ENCODE data around the gene SNX13.

SNX13 gene

DNA sequence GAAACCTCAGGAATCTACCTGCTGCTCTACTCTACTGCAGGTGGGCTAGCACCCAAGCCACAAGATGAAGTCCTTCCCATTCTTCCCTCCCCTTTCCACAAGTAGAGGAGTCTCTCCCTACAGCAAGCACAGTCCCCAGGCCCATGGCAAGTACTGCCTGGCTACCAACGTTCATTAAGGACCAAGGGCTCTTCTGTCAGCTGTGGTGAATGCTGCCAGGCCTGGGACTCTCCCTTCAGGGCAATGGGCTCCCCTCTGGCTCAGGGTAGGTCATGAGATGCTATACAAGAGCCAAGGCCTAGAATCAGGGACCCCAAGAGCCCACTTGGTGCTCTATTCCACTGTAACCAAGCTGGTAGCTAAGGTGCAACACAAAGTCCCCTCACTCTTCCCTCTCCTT, 39.8 kb downstream of the SNX13 start:
- H3K27ac ChIP-seq (ENCODE audit: low read depth in 2 of 2, low read length in 2 of 2) = no peak overlapping the region
- no peaks in the 10 kb centered on the region for H3K27me3 ChIP-seq (ENCODE audit: control insufficient read depth in 2 of 2, insufficient read depth in 2 of 2, low read length in 2 of 2)
- peaks cover 0 to 2% of the 10 kb centered on the region in 2 donors for H3K4me1 ChIP-seq (ENCODE audit: control insufficient read depth in 2 of 2, insufficient read depth in 2 of 2, low read length in 2 of 2)
- H3K9me3 ChIP-seq (ENCODE audit: control insufficient read depth in 2 of 2, low read length in 2 of 2) = no peaks in the 10 kb centered on the region
- no peak overlapping the region for H3K4me3 ChIP-seq (ENCODE audit: low read length in 2 of 2)
- no peak overlapping the region for H3K9ac ChIP-seq (ENCODE audit: low read depth in 1 of 2, low read length in 2 of 2)
- no peaks in the 10 kb centered on the region for H3K36me3 ChIP-seq (ENCODE audit: control insufficient read depth in 2 of 2, insufficient read depth in 2 of 2, low read length in 2 of 2)

DNA sequence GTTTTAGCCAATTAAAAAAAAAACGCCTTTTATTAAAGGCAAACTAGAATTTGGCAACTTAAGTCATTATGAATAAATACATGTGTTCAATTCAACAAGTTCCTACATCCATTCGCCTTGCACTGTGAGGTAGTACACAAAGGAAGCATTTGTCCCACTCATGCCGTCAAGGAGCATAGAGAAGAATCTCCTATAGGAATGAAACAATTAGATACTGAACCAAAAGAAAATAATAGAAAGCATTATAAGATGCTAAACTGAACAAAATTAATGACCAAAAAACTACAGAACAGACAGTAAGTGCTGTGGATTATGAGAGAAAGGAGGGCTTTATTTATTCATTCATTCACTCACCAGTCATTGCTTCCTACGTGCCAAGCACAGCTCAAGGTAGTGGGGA, 42.2 kb downstream of the SNX13 start:
- Histone ChIP-seq H3K4me1 (ENCODE audit: control insufficient read depth in 2 of 2, insufficient read depth in 2 of 2, low read length in 2 of 2) (peaks cover 0 to 2% of the 10 kb centered on the region in 2 donors), H3K36me3 (ENCODE audit: control insufficient read depth in 2 of 2, insufficient read depth in 2 of 2, low read length in 2 of 2) (no peaks in the 10 kb centered on the region), H3K4me3 (ENCODE audit: low read length in 2 of 2) (no peak overlapping the region), H3K9me3 (ENCODE audit: control insufficient read depth in 2 of 2, low read length in 2 of 2) (no peaks in the 10 kb centered on the region), H3K27me3 (ENCODE audit: control insufficient read depth in 2 of 2, insufficient read depth in 2 of 2, low read length in 2 of 2) (no peaks in the 10 kb centered on the region), H3K27ac (ENCODE audit: low read depth in 2 of 2, low read length in 2 of 2) (no peak overlapping the region), H3K9ac (ENCODE audit: low read depth in 1 of 2, low read length in 2 of 2) (no peak overlapping the region)

DNA sequence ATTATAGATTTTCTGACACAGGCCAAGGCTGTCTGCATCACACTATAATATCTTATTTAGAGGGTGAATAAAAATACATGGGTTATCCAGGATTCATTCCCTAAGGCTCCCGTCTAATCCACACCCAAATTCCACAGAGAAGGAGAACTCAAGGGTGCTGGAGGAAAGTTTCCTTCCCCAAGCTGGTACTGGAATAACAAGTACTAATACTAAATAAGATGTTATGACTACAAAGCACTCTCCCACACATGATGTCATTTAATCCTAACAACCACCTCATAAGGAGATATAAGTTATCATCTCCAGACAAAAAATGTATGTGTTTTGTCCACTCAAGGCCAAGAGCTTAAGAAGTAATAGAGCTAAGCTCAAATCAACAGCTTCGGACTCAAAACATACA, 53.0 kb downstream of the SNX13 start:
- no peak overlapping the region for H3K9ac ChIP-seq (ENCODE audit: low read depth in 1 of 2, low read length in 2 of 2)
- H3K9me3 ChIP-seq (ENCODE audit: control insufficient read depth in 2 of 2, low read length in 2 of 2) = no peaks in the 10 kb centered on the region
- no peaks in the 10 kb centered on the region for H3K27me3 ChIP-seq (ENCODE audit: control insufficient read depth in 2 of 2, insufficient read depth in 2 of 2, low read length in 2 of 2)
- no peaks in the 10 kb centered on the region for H3K4me1 ChIP-seq (ENCODE audit: control insufficient read depth in 2 of 2, insufficient read depth in 2 of 2, low read length in 2 of 2)
- peaks cover 15 to 37% of the 10 kb centered on the region in 2 donors for H3K36me3 ChIP-seq (ENCODE audit: control insufficient read depth in 2 of 2, insufficient read depth in 2 of 2, low read length in 2 of 2)
- no peak overlapping the region for H3K27ac ChIP-seq (ENCODE audit: low read depth in 2 of 2, low read length in 2 of 2)
- no peak overlapping the region for H3K4me3 ChIP-seq (ENCODE audit: low read length in 2 of 2)

DNA sequence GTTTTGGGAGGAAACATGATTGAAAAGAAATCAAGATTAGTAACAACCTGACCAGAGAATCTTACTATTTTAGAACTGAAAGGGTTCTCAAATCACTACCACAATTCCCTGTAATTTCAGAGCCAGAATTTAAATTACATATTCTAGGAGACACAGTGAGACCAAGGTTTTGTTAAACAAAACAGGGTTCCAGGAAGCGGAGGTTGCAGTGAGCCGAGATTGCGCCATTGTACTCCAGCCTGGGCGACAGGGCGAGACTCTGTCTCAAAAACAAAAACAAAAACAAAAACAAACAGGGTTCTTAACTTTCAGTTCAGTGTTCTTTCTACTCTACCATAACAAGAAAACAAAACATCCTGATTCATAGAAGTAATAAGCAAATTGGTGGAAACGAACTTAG, 57.6 kb downstream of the SNX13 start:
- H3K4me3 ChIP-seq (ENCODE audit: low read length in 2 of 2) = no peak overlapping the region
- H3K9ac ChIP-seq (ENCODE audit: low read depth in 1 of 2, low read length in 2 of 2) = no peak overlapping the region
- H3K27ac ChIP-seq (ENCODE audit: low read depth in 2 of 2, low read length in 2 of 2) = no peak overlapping the region
- peaks cover 10 to 31% of the 10 kb centered on the region in 2 donors for H3K36me3 ChIP-seq (ENCODE audit: control insufficient read depth in 2 of 2, insufficient read depth in 2 of 2, low read length in 2 of 2)
- H3K4me1 ChIP-seq (ENCODE audit: control insufficient read depth in 2 of 2, insufficient read depth in 2 of 2, low read length in 2 of 2) = no peaks in the 10 kb centered on the region
- no peaks in the 10 kb centered on the region for H3K9me3 ChIP-seq (ENCODE audit: control insufficient read depth in 2 of 2, low read length in 2 of 2)
- H3K27me3 ChIP-seq (ENCODE audit: control insufficient read depth in 2 of 2, insufficient read depth in 2 of 2, low read length in 2 of 2) = no peaks in the 10 kb centered on the region

DNA sequence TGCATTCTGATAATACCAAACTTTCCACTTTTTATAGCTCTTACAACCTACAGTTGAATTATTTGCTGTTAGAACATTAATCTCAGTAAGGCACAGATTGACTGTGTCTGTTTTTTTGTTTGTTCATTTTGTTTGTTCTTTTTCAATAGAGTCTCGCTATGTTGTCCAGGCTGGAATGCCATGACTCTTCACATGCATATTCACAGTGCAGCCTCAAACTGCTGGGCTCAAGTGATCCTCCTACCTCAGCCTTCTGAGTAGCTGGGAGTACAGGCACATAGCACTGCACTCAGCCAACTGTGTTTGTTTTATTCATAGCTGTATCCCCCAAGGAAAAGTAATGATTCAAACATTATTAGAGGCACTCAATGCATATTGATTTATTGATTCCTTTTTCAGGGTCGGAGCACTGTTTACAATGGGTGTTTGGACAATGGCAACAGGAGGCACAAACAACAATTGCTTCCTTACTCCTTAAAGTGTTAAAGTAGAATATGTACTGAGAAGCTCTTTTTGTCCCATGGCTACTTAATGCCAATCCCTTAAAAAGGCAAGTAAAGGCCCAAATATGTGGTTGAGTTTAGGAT, 61.1 kb downstream of the SNX13 start:
- Histone ChIP-seq H3K9ac (ENCODE audit: low read depth in 1 of 2, low read length in 2 of 2) (no peak overlapping the region), H3K4me3 (ENCODE audit: low read length in 2 of 2) (no peak overlapping the region), H3K9me3 (ENCODE audit: control insufficient read depth in 2 of 2, low read length in 2 of 2) (no peaks in the 10 kb centered on the region), H3K4me1 (ENCODE audit: control insufficient read depth in 2 of 2, insufficient read depth in 2 of 2, low read length in 2 of 2) (no peaks in the 10 kb centered on the region), H3K36me3 (ENCODE audit: control insufficient read depth in 2 of 2, insufficient read depth in 2 of 2, low read length in 2 of 2) (peaks cover 6 to 24% of the 10 kb centered on the region in 2 donors), H3K27ac (ENCODE audit: low read depth in 2 of 2, low read length in 2 of 2) (no peak overlapping the region), H3K27me3 (ENCODE audit: control insufficient read depth in 2 of 2, insufficient read depth in 2 of 2, low read length in 2 of 2) (no peaks in the 10 kb centered on the region)

DNA sequence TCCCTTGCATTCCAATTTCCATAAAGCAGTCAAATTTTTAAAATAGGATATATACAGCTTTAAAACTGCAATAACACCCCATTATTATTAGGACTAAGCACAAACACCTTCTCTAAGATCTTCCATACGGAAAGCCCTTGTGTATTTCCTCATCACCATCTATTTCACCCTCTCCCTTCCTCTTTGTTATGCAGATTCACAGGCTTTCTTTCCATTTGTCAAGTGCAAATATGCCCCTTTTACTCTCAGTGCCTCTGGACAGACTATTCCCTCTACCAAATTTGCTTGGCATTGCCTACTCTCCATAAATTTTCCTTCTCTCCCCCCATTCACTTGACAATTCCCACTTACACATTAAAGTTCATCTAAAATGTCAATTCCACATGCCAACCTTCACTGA, 61.7 kb downstream of the SNX13 start:
- Histone ChIP-seq H3K9ac (ENCODE audit: low read depth in 1 of 2, low read length in 2 of 2) (no peak overlapping the region), H3K4me3 (ENCODE audit: low read length in 2 of 2) (no peak overlapping the region), H3K4me1 (ENCODE audit: control insufficient read depth in 2 of 2, insufficient read depth in 2 of 2, low read length in 2 of 2) (no peaks in the 10 kb centered on the region), H3K27me3 (ENCODE audit: control insufficient read depth in 2 of 2, insufficient read depth in 2 of 2, low read length in 2 of 2) (no peaks in the 10 kb centered on the region), H3K27ac (ENCODE audit: low read depth in 2 of 2, low read length in 2 of 2) (no peak overlapping the region), H3K36me3 (ENCODE audit: control insufficient read depth in 2 of 2, insufficient read depth in 2 of 2, low read length in 2 of 2) (peaks cover 6 to 27% of the 10 kb centered on the region in 2 donors), H3K9me3 (ENCODE audit: control insufficient read depth in 2 of 2, low read length in 2 of 2) (no peaks in the 10 kb centered on the region)

DNA sequence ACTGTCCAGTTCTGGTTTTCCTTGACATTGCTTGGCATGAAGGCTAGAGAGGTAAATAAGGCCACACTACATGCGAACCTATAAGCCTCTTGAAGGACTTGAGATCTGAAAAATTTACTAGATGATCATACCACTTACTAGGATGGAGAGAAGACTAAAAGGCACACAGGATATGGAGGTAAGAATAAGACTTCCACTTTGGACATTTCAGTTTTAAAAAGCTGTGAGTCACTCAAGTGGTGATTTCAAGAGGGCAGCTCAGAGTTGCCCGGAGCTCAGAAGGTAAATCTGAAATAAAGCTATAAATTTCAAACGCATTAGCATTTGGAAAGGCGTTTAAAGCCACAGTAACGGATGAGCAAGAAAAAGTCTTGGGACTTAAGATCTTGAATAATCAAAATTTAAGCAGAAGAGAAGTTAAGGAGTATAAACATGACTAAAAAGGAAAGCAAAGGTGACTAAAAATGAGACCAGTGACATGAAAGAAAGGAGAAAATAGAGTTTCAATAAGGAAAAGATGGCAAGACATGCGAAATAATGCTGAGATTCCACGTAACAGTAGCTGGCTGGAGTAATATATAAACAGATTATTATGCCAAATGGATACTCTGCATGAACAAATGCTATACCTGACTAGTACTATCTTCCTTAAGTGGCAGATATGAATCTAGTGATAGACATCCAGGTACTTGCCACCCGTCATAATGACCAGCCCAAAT, 68.3 kb downstream of the SNX13 start:
- H3K9me3 ChIP-seq (ENCODE audit: control insufficient read depth in 2 of 2, low read length in 2 of 2) = no peaks in the 10 kb centered on the region
- no peaks in the 10 kb centered on the region for H3K27me3 ChIP-seq (ENCODE audit: control insufficient read depth in 2 of 2, insufficient read depth in 2 of 2, low read length in 2 of 2)
- H3K27ac ChIP-seq (ENCODE audit: low read depth in 2 of 2, low read length in 2 of 2) = no peak overlapping the region
- peaks cover 13 to 40% of the 10 kb centered on the region in 2 donors for H3K36me3 ChIP-seq (ENCODE audit: control insufficient read depth in 2 of 2, insufficient read depth in 2 of 2, low read length in 2 of 2)
- no peak overlapping the region for H3K4me3 ChIP-seq (ENCODE audit: low read length in 2 of 2)
- H3K9ac ChIP-seq (ENCODE audit: low read depth in 1 of 2, low read length in 2 of 2) = no peak overlapping the region
- H3K4me1 ChIP-seq (ENCODE audit: control insufficient read depth in 2 of 2, insufficient read depth in 2 of 2, low read length in 2 of 2) = no peaks in the 10 kb centered on the region

DNA sequence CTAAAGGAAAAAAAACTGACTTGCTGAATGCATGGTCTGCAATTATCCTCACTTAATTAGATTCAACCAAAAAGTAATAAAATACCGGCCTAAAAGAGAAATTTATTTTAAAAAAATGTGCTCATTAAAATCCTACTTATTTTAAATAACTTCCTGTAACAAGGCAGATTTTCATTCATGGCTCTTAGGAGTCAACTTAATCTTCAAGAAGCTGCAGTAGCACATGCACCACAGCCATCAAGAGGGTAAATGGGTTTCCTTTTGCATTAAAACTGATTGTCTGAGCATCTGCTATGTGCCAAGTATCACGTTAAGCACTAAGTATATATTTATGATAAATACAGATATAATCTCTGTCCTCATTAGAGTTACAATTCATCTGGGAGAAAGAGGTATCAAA, 69.9 kb downstream of the SNX13 start:
- H3K4me1 ChIP-seq (ENCODE audit: control insufficient read depth in 2 of 2, insufficient read depth in 2 of 2, low read length in 2 of 2) = no peaks in the 10 kb centered on the region
- H3K4me3 ChIP-seq (ENCODE audit: low read length in 2 of 2) = no peak overlapping the region
- H3K27ac ChIP-seq (ENCODE audit: low read depth in 2 of 2, low read length in 2 of 2) = no peak overlapping the region
- peaks cover 18 to 40% of the 10 kb centered on the region in 2 donors for H3K36me3 ChIP-seq (ENCODE audit: control insufficient read depth in 2 of 2, insufficient read depth in 2 of 2, low read length in 2 of 2)
- no peaks in the 10 kb centered on the region for H3K27me3 ChIP-seq (ENCODE audit: control insufficient read depth in 2 of 2, insufficient read depth in 2 of 2, low read length in 2 of 2)
- H3K9ac ChIP-seq (ENCODE audit: low read depth in 1 of 2, low read length in 2 of 2) = no peak overlapping the region
- H3K9me3 ChIP-seq (ENCODE audit: control insufficient read depth in 2 of 2, low read length in 2 of 2) = no peaks in the 10 kb centered on the region

DNA sequence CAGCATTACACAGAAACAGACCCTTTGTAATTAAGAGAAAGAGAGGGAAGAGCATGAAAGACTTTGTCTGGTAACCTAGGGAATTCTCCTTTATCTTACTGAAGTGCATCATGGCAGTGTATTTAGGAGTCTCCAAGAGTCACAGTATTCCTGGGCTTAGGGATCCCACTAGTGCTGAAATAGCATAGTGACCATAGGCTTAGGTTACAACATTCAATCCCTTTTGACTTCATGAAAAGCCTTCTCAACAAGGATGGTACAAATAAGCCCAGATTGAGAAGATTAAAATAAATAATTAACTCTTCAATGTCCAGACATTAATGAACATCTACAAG, 76.5 kb downstream of the SNX13 start:
- Histone ChIP-seq H3K4me3 (ENCODE audit: low read length in 2 of 2) (no peak overlapping the region), H3K9me3 (ENCODE audit: control insufficient read depth in 2 of 2, low read length in 2 of 2) (no peaks in the 10 kb centered on the region), H3K4me1 (ENCODE audit: control insufficient read depth in 2 of 2, insufficient read depth in 2 of 2, low read length in 2 of 2) (no peaks in the 10 kb centered on the region), H3K36me3 (ENCODE audit: control insufficient read depth in 2 of 2, insufficient read depth in 2 of 2, low read length in 2 of 2) (peaks cover 24 to 41% of the 10 kb centered on the region in 2 donors), H3K27ac (ENCODE audit: low read depth in 2 of 2, low read length in 2 of 2) (no peak overlapping the region), H3K9ac (ENCODE audit: low read depth in 1 of 2, low read length in 2 of 2) (no peak overlapping the region), H3K27me3 (ENCODE audit: control insufficient read depth in 2 of 2, insufficient read depth in 2 of 2, low read length in 2 of 2) (no peaks in the 10 kb centered on the region)

DNA sequence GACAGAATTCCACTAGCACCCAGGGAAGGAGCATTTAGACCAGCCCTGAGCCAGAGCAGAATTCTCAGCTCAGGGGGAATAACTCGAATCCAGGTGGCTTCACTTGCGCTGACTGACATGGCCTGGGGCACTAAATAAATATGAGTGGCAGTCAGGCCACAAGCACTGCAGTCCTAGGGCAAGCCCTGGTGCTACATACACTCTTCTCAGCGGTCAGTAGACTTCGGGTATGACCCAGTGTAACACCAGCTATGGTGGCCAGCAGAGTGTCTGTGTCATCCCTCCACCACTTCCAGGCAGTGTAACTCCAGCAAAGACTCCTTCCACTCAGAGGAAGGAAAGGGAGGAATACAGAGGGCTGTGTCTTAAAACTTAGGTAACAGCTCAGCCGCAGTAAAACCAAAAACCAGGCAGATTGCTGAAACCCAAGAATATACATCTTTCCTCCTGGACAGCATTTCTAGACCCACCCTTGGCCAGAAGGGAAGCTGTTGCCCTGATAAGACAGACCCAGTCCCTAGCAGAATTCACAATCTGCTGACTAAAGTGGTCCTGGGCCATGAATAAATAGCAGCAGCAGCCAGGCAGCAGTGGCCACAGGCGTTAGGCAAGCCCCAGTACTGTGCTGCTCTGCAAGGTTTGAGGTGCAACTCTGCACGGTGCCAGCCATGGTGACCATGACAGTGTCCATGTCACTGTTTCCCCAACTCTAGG, 77.0 kb downstream of the SNX13 start:
- no peak overlapping the region for H3K9ac ChIP-seq (ENCODE audit: low read depth in 1 of 2, low read length in 2 of 2)
- H3K4me3 ChIP-seq (ENCODE audit: low read length in 2 of 2) = no peak overlapping the region
- H3K4me1 ChIP-seq (ENCODE audit: control insufficient read depth in 2 of 2, insufficient read depth in 2 of 2, low read length in 2 of 2) = no peaks in the 10 kb centered on the region
- H3K27ac ChIP-seq (ENCODE audit: low read depth in 2 of 2, low read length in 2 of 2) = no peak overlapping the region
- H3K27me3 ChIP-seq (ENCODE audit: control insufficient read depth in 2 of 2, insufficient read depth in 2 of 2, low read length in 2 of 2) = no peaks in the 10 kb centered on the region
- no peaks in the 10 kb centered on the region for H3K9me3 ChIP-seq (ENCODE audit: control insufficient read depth in 2 of 2, low read length in 2 of 2)
- peaks cover 19 to 36% of the 10 kb centered on the region in 2 donors for H3K36me3 ChIP-seq (ENCODE audit: control insufficient read depth in 2 of 2, insufficient read depth in 2 of 2, low read length in 2 of 2)
